ENCODE results near the gene OR5T3.

The OR5T3 gene

GRCh38 chr11:56234155-56234554 is 17.9 kb upstream of the OR5T3 start, which contains the start of gene OR5T2:
TSS of gene OR5T2 (minus strand) at chr11:56234255. CDS start at chr11:56233062, 1,193 bp downstream.
- Histone ChIP-seq H3K9me2 (replicated peaks; ENCODE audit: insufficient read depth, low read length) (no peaks in the 10 kb centered on the region), H3K9me3 (ENCODE audit: insufficient read depth, low read length) (no peaks in the 10 kb centered on the region)
- TF ChIP-seq EZH2phosphoT487 (conservative IDR thresholded peaks at IDR 0.05; ENCODE audit: low read length), result no peak
- no peak for TF ChIP-seq CTCF (IDR thresholded peaks at IDR 0.05; ENCODE audit: insufficient read depth, low read length, poor library complexity, severe bottlenecking)

GRCh38 chr11:56271092-56271491 is 19.0 kb downstream of the OR5T3 start:
- Histone ChIP-seq H3K4me3 (ENCODE audit: insufficient read depth, low read length, poor library complexity, severe bottlenecking) (no peak overlapping the region), H2AFZ (ENCODE audit: low read depth, low read length, severe bottlenecking) (no peak overlapping the region), H3K9me2 (replicated peaks; ENCODE audit: insufficient read depth, low read length) (no peaks in the 10 kb centered on the region), H3K9ac (ENCODE audit: low read length) (no peak overlapping the region), H3K9me3 (ENCODE audit: insufficient read depth, low read length) (no peaks in the 10 kb centered on the region), H3K79me2 (ENCODE audit: insufficient read depth, low read length) (no peaks in the 10 kb centered on the region), H3K27ac (ENCODE audit: low read depth, low read length) (no peak overlapping the region), H4K20me1 (ENCODE audit: low read depth, low read length) (no peaks in the 10 kb centered on the region), H3K27me3 (ENCODE audit: low read length) (no peaks in the 10 kb centered on the region), H3K36me3 (ENCODE audit: low read length) (no peaks in the 10 kb centered on the region), H3F3A (ENCODE audit: insufficient read depth) (no peaks in the 10 kb centered on the region), H3K4me2 (ENCODE audit: low read depth, low read length, poor library complexity, severe bottlenecking) (no peak overlapping the region)
- TF ChIP-seq EZH2phosphoT487 (conservative IDR thresholded peaks at IDR 0.05; ENCODE audit: low read length), result no peak
- TF ChIP-seq CTCF (IDR thresholded peaks at IDR 0.05; ENCODE audit: insufficient read depth, low read length, poor library complexity, severe bottlenecking), result no peak

More at GRCh38 chr11:56234155-56234554, 17.9 kb upstream of the OR5T3 start, which contains the start of gene OR5T2:
- no peaks in the 10 kb centered on the region for H4K20me1 ChIP-seq (ENCODE audit: low read depth, low read length)
- no peaks in the 10 kb centered on the region for H3K79me2 ChIP-seq (ENCODE audit: insufficient read depth, low read length)
- H3K27me3 ChIP-seq (ENCODE audit: low read length), result no peaks in the 10 kb centered on the region
- H3K4me3 ChIP-seq (ENCODE audit: insufficient read depth, low read length, poor library complexity, severe bottlenecking), result no peak within 1 kb of the TSS
- H3K4me2 ChIP-seq (ENCODE audit: low read depth, low read length, poor library complexity, severe bottlenecking), result no peak within 1 kb of the TSS
- H2AFZ ChIP-seq (ENCODE audit: low read depth, low read length, severe bottlenecking), result no peak within 1 kb of the TSS
- H3F3A ChIP-seq (ENCODE audit: insufficient read depth), result no peaks in the 10 kb centered on the region
- H3K27ac ChIP-seq (ENCODE audit: low read depth, low read length), result no peak within 1 kb of the TSS
- H3K9ac ChIP-seq (ENCODE audit: low read length), result no peak within 1 kb of the TSS
- no peaks in the 10 kb centered on the region for H3K36me3 ChIP-seq (ENCODE audit: low read length)

GRCh38 chr11:56273854-56274253 is 21.8 kb downstream of the OR5T3 start, which contains the start of gene OR5T1:
TSS of gene OR5T1 (plus strand) at chr11:56274154. CDS start at chr11:56275639, 1,485 bp downstream.
- no peak within 1 kb of the TSS for H3K9ac ChIP-seq (ENCODE audit: low read length)
- TF ChIP-seq EZH2phosphoT487 (conservative IDR thresholded peaks at IDR 0.05; ENCODE audit: low read length) (no peak), CTCF (IDR thresholded peaks at IDR 0.05; ENCODE audit: insufficient read depth, low read length, poor library complexity, severe bottlenecking) (no peak)

More at GRCh38 chr11:56273854-56274253, 21.8 kb downstream of the OR5T3 start, which contains the start of gene OR5T1:
- Histone ChIP-seq H3K9me3 (ENCODE audit: insufficient read depth, low read length) (no peaks in the 10 kb centered on the region), H3F3A (ENCODE audit: insufficient read depth) (no peaks in the 10 kb centered on the region), H4K20me1 (ENCODE audit: low read depth, low read length) (no peaks in the 10 kb centered on the region), H3K27me3 (ENCODE audit: low read length) (no peaks in the 10 kb centered on the region), H3K36me3 (ENCODE audit: low read length) (no peaks in the 10 kb centered on the region), H2AFZ (ENCODE audit: low read depth, low read length, severe bottlenecking) (no peak within 1 kb of the TSS), H3K9me2 (replicated peaks; ENCODE audit: insufficient read depth, low read length) (no peaks in the 10 kb centered on the region), H3K4me2 (ENCODE audit: low read depth, low read length, poor library complexity, severe bottlenecking) (no peak within 1 kb of the TSS), H3K79me2 (ENCODE audit: insufficient read depth, low read length) (no peaks in the 10 kb centered on the region), H3K27ac (ENCODE audit: low read depth, low read length) (no peak within 1 kb of the TSS), H3K4me3 (ENCODE audit: insufficient read depth, low read length, poor library complexity, severe bottlenecking) (no peak within 1 kb of the TSS)
